ENCODE results near the gene NQO1.

- no peak for TF ChIP-seq SUZ12 (IDR thresholded peaks at IDR 0.05; ENCODE audit: extremely low read depth, insufficient read depth, insufficient read length)
- no peak for TF ChIP-seq YY1 (IDR thresholded peaks at IDR 0.05; ENCODE audit: insufficient read depth, insufficient read length)
These were observed 13.3 kb downstream of the NQO1 start for GRCh38 chr16:69712914-69713581.

Measured in NT2/D1 (cell line).